WTC11 (cell line): ENCODE data around the gene GJA10. TPM values are rescaled to one million over a fixed set of nuclear protein-coding genes. Genes with fewer than 3 reads are reported as not detected.

Source experiments
- ATAC-seq: fragments of 200-7000 bp; cut with Tn5 transposase; 2 replicates; pipeline ENCODE4 v1.10.0; 2021; ENCODE audit warnings: mild to moderate bottlenecking, moderate library complexity
- CTCF ChIA-PET: fragments of 300-600 bp; sonication (Branson Sonifier 250); formaldehyde crosslinking; loops from one replicate; lab custom pipeline; 2021; ENCODE audit warnings: antibody characterized with exemption; lab: Charles Lee
- POLR2A ChIA-PET: fragments of 350-600 bp; sonication (Branson Sonifier 250); formaldehyde crosslinking; loops from one replicate; lab custom pipeline; 2021; ENCODE audit warnings: antibody characterized with exemption; lab: Charles Lee
- DNase-seq: peaks from one replicate; pipeline ENCODE4 v3.0.0; 2021; ENCODE audit warnings: low spot score
- H3K27ac Mint-ChIP-seq: 2 replicates; pipeline ENCODE4 v1.8.0; 2021; ENCODE audit warnings: mixed read lengths
- H3K27me3 Mint-ChIP-seq: 2 replicates; pipeline ENCODE4 v1.8.0; 2021; ENCODE audit warnings: low read depth, mild to moderate bottlenecking, moderate library complexity, mixed read lengths
- H3K36me3 Mint-ChIP-seq: 2 replicates; pipeline ENCODE4 v1.8.0; 2021; ENCODE audit warnings: mixed read lengths
- H3K4me1 Mint-ChIP-seq: 2 replicates; pipeline ENCODE4 v1.8.0; 2022; ENCODE audit warnings: mixed read lengths
- H3K4me3 Mint-ChIP-seq: 2 replicates; pipeline ENCODE4 v1.8.0; 2021; ENCODE audit warnings: mild to moderate bottlenecking, moderate library complexity, mixed read lengths
- H3K9me3 Mint-ChIP-seq: 2 replicates; pipeline ENCODE4 v1.8.0; 2021; ENCODE audit warnings: mixed read lengths
- ATF1 ChIP-seq: sonication (generic); formaldehyde crosslinking; IDR thresholded peaks from 2 replicates; pipeline ENCODE4 v1.8.1; 2023; ENCODE audit warnings: mild to moderate bottlenecking, moderate library complexity, missing genetic modification reagents
- CREB1 ChIP-seq: sonication (generic); formaldehyde crosslinking; IDR thresholded peaks from 2 replicates; pipeline ENCODE4 v1.8.0; 2023; ENCODE audit warnings: mild to moderate bottlenecking, missing genetic modification reagents
- ETV6 ChIP-seq: sonication (generic); formaldehyde crosslinking; IDR thresholded peaks from 2 replicates; pipeline ENCODE4 v1.8.1; 2022; ENCODE audit warnings: mild to moderate bottlenecking, missing genetic modification reagents
- FOXK1 ChIP-seq: sonication (generic); formaldehyde crosslinking; IDR thresholded peaks from 2 replicates; pipeline ENCODE4 v1.8.0; 2022; ENCODE audit warnings: mild to moderate bottlenecking, moderate library complexity, missing genetic modification reagents
- NFE2L1 ChIP-seq: sonication (generic); formaldehyde crosslinking; IDR thresholded peaks from 2 replicates; pipeline ENCODE4 v1.8.1; 2023; ENCODE audit warnings: missing genetic modification reagents
- SOX15 ChIP-seq: fragments of 250-450 bp; sonication (Bioruptor Pico); IDR thresholded peaks from 2 replicates; pipeline ENCODE4 v1.9.0; 2021; ENCODE audit warnings: mild to moderate bottlenecking
- TEAD4 ChIP-seq: sonication (generic); formaldehyde crosslinking; IDR thresholded peaks from 2 replicates; pipeline ENCODE4 v1.8.0; 2022; ENCODE audit warnings: mild to moderate bottlenecking, missing genetic modification reagents
- TP53 ChIP-seq: sonication (generic); formaldehyde crosslinking; IDR thresholded peaks from 2 replicates; pipeline ENCODE4 v1.8.1; 2023; ENCODE audit warnings: mild to moderate bottlenecking, missing genetic modification reagents
- USF1 ChIP-seq: sonication (generic); formaldehyde crosslinking; IDR thresholded peaks from 2 replicates; pipeline ENCODE4 v1.8.0; 2022; ENCODE audit warnings: mild to moderate bottlenecking, missing genetic modification reagents
- USF2 ChIP-seq: sonication (generic); formaldehyde crosslinking; IDR thresholded peaks from 2 replicates; pipeline ENCODE4 v1.8.1; 2023; ENCODE audit warnings: mild to moderate bottlenecking, missing genetic modification reagents, moderate library complexity
- total RNA-seq: library from RNA; stranded (reverse); gene quantifications from 3 replicates; pipeline ENCODE4 v1.2.3, GENCODE V29; 2021
- TF ChIP-seq, protein P1 (sequence below): sonication (generic); formaldehyde crosslinking; IDR thresholded peaks from 2 replicates; pipeline ENCODE4 v1.8.1; 2022; ENCODE audit warnings: low read depth, mild to moderate bottlenecking, moderate library complexity, missing genetic modification reagents, borderline replicate concordance
- TF ChIP-seq, protein P2 (sequence below): sonication (generic); formaldehyde crosslinking; IDR thresholded peaks from 2 replicates; pipeline ENCODE4 v1.8.1; 2022; ENCODE audit warnings: mild to moderate bottlenecking, moderate library complexity, missing genetic modification reagents
- TF ChIP-seq, protein P3 (sequence below): sonication (generic); formaldehyde crosslinking; IDR thresholded peaks from 2 replicates; pipeline ENCODE4 v1.8.1; 2023; ENCODE audit warnings: mild to moderate bottlenecking, missing genetic modification reagents, borderline replicate concordance
- TF ChIP-seq, protein P4 (sequence below): sonication (generic); formaldehyde crosslinking; IDR thresholded peaks from 2 replicates; pipeline ENCODE4 v1.8.0; 2023; ENCODE audit warnings: mild to moderate bottlenecking, missing genetic modification reagents

GJA10 gene
- total RNA-seq, 1 experiment from 2014 or later, result not detected

DNA sequence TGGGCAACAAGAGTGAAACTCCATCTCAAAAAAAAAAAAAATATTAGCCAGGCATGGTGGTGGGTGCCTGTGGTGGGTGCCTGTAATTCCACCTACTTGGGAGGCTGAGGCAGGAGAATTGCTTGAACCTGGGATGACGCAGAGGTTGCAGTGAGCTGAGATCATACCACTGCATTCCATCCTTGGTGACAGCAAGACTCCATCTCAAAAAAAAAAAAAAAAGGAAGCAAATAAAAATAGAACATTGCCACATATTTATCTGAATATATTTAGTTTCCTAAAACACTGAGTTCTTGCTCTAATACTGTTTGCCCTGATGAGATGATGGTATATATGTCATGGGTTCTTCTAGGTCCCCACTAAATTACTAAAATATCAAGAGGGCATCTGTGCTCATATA lies 36.2 kb upstream of the GJA10 start:
- ATAC-seq, result no peak
- Mint-ChIP-seq H3K36me3 (peaks cover 74% of the 10 kb centered on the region), H3K27ac (no peak overlapping the region), H3K27me3 (no peaks in the 10 kb centered on the region), H3K9me3 (no peaks in the 10 kb centered on the region), H3K4me1 (no peaks in the 10 kb centered on the region), H3K4me3 (no peak overlapping the region)
- no peak for TF ChIP-seq TP53 (CRISPR knock-in tag)
- ChIA-PET POLR2A (no interaction called here), CTCF (no interaction called here)
- DNase-seq, result no peak

GRCh38 chr6:89859744-89860143 lies 34.5 kb upstream of the GJA10 start:
- DNase-seq, result no peak
- Mint-ChIP-seq H3K27ac (no peak overlapping the region), H3K4me3 (no peak overlapping the region), H3K36me3 (peaks cover 75% of the 10 kb centered on the region), H3K4me1 (no peaks in the 10 kb centered on the region), H3K9me3 (no peaks in the 10 kb centered on the region), H3K27me3 (no peaks in the 10 kb centered on the region)
- POLR2A ChIA-PET, result no interaction called here
- CTCF ChIA-PET, result no interaction called here
- TF ChIP-seq USF1 (CRISPR knock-in tag), result no peak
- TF ChIP-seq, protein P1, sequence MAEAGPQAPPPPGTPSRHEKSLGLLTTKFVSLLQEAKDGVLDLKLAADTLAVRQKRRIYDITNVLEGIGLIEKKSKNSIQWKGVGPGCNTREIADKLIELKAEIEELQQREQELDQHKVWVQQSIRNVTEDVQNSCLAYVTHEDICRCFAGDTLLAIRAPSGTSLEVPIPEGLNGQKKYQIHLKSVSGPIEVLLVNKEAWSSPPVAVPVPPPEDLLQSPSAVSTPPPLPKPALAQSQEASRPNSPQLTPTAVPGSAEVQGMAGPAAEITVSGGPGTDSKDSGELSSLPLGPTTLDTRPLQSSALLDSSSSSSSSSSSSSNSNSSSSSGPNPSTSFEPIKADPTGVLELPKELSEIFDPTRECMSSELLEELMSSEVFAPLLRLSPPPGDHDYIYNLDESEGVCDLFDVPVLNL (CRISPR knock-in tag), result no peak
- no peak for TF ChIP-seq ATF1 (CRISPR knock-in tag)
- TF ChIP-seq, protein P2, sequence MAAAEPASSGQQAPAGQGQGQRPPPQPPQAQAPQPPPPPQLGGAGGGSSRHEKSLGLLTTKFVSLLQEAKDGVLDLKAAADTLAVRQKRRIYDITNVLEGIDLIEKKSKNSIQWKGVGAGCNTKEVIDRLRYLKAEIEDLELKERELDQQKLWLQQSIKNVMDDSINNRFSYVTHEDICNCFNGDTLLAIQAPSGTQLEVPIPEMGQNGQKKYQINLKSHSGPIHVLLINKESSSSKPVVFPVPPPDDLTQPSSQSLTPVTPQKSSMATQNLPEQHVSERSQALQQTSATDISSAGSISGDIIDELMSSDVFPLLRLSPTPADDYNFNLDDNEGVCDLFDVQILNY (CRISPR knock-in tag), result no peak
- no peak for TF ChIP-seq ETV6 (CRISPR knock-in tag)
- TF ChIP-seq FOXK1, result no peak
- TF ChIP-seq CREB1 (CRISPR knock-in tag), result no peak
- TF ChIP-seq, protein P3, sequence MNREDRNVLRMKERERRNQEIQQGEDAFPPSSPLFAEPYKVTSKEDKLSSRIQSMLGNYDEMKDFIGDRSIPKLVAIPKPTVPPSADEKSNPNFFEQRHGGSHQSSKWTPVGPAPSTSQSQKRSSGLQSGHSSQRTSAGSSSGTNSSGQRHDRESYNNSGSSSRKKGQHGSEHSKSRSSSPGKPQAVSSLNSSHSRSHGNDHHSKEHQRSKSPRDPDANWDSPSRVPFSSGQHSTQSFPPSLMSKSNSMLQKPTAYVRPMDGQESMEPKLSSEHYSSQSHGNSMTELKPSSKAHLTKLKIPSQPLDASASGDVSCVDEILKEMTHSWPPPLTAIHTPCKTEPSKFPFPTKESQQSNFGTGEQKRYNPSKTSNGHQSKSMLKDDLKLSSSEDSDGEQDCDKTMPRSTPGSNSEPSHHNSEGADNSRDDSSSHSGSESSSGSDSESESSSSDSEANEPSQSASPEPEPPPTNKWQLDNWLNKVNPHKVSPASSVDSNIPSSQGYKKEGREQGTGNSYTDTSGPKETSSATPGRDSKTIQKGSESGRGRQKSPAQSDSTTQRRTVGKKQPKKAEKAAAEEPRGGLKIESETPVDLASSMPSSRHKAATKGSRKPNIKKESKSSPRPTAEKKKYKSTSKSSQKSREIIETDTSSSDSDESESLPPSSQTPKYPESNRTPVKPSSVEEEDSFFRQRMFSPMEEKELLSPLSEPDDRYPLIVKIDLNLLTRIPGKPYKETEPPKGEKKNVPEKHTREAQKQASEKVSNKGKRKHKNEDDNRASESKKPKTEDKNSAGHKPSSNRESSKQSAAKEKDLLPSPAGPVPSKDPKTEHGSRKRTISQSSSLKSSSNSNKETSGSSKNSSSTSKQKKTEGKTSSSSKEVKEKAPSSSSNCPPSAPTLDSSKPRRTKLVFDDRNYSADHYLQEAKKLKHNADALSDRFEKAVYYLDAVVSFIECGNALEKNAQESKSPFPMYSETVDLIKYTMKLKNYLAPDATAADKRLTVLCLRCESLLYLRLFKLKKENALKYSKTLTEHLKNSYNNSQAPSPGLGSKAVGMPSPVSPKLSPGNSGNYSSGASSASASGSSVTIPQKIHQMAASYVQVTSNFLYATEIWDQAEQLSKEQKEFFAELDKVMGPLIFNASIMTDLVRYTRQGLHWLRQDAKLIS, result no peak
- no peak for TF ChIP-seq USF2 (CRISPR knock-in tag)
- no peak for TF ChIP-seq TEAD4 (CRISPR knock-in tag)
- TF ChIP-seq NFE2L1 (CRISPR knock-in tag), result no peak
- no peak for TF ChIP-seq SOX15 (CRISPR knock-in tag)
- TF ChIP-seq, protein P4, sequence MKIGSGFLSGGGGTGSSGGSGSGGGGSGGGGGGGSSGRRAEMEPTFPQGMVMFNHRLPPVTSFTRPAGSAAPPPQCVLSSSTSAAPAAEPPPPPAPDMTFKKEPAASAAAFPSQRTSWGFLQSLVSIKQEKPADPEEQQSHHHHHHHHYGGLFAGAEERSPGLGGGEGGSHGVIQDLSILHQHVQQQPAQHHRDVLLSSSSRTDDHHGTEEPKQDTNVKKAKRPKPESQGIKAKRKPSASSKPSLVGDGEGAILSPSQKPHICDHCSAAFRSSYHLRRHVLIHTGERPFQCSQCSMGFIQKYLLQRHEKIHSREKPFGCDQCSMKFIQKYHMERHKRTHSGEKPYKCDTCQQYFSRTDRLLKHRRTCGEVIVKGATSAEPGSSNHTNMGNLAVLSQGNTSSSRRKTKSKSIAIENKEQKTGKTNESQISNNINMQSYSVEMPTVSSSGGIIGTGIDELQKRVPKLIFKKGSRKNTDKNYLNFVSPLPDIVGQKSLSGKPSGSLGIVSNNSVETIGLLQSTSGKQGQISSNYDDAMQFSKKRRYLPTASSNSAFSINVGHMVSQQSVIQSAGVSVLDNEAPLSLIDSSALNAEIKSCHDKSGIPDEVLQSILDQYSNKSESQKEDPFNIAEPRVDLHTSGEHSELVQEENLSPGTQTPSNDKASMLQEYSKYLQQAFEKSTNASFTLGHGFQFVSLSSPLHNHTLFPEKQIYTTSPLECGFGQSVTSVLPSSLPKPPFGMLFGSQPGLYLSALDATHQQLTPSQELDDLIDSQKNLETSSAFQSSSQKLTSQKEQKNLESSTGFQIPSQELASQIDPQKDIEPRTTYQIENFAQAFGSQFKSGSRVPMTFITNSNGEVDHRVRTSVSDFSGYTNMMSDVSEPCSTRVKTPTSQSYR (CRISPR knock-in tag), result no peak
- no peak for ATAC-seq
